Stimulated activated CD8-positive, alpha-beta memory T cell treated with anti-CD3 and anti-CD28 coated beads, Interleukin-4, amount 100 ng/mL, for 4 hours (primary cell): ENCODE data around the gene ZNF326.
A peak's percentile ranks its signal among the peaks of the same experiment; 100 is the strongest.
"Not testable (repeated sequence)": the region's sequence is repeated elsewhere in the genome, so short reads cannot be mapped to it uniquely, and the experiment has no call there.

Experiments
- DNase-seq, 2 donors: peaks; one replicate each; pipeline ENCODE4 v3.0.0-alpha.2; 2020; ENCODE audit warnings: low read depth in 2 of 2, low spot score in 1 of 2

The ZNF326 gene

GRCh38 chr1:89965193-89965768, 29.6 kb upstream of the ZNF326 start:
- no peak for DNase-seq

- DNase-seq, result no peak
These were observed 28.3 kb upstream of the ZNF326 start for GRCh38 chr1:89966656-89967055.

- no peak for DNase-seq
These were observed 23.3 kb upstream of the ZNF326 start for GRCh38 chr1:89971600-89971999.

- no peak for DNase-seq
These were observed 22.9 kb upstream of the ZNF326 start for GRCh38 chr1:89972024-89972423.

GRCh38 chr1:89973471-89974127, 21.3 kb upstream of the ZNF326 start:
- no peak for DNase-seq

GRCh38 chr1:89974256-89974655, 20.7 kb upstream of the ZNF326 start:
- no peak for DNase-seq

- DNase-seq, result no peak
These were observed 20.0 kb upstream of the ZNF326 start for GRCh38 chr1:89974696-89975470.

- DNase-seq, result no peak
These were observed 19.3 kb upstream of the ZNF326 start for GRCh38 chr1:89975540-89976125.

- DNase-seq, result no peak
These were observed 16.2 kb upstream of the ZNF326 start for GRCh38 chr1:89978755-89979154.

GRCh38 chr1:89980605-89981004, 14.3 kb upstream of the ZNF326 start:
- no peak for DNase-seq

- DNase-seq, result not testable (repeated sequence)
These were observed 12.1 kb upstream of the ZNF326 start for GRCh38 chr1:89982846-89983245.

- not testable (repeated sequence) for DNase-seq
These were observed 10.3 kb upstream of the ZNF326 start for GRCh38 chr1:89984564-89985116.

- no peak for DNase-seq
These were observed 8.9 kb upstream of the ZNF326 start for GRCh38 chr1:89986020-89986419.

GRCh38 chr1:89987159-89987819, 7.6 kb upstream of the ZNF326 start:
- peak; percentile 12 to 30 for DNase-seq

- DNase-seq, result no peak
These were observed 5.8 kb upstream of the ZNF326 start for GRCh38 chr1:89989099-89989498.

GRCh38 chr1:89989799-89990198, 5.1 kb upstream of the ZNF326 start:
- DNase-seq, result no peak

GRCh38 chr1:89990976-89991831, 3.7 kb upstream of the ZNF326 start:
- no peak for DNase-seq

- no peak for DNase-seq
These were observed 1.4 kb upstream of the ZNF326 start for GRCh38 chr1:89993541-89993940.

GRCh38 chr1:89994231-89994804, 592 bp upstream of the ZNF326 start:
- no peak for DNase-seq
